GM12873 (cell line): ENCODE data around the gene VWA5B1.

Source experiments
- CTCF ChIP-seq: IDR thresholded peaks from 2 replicates; pipeline ENCODE4 v1.5.1; 2012; ENCODE audit warnings: low read depth, mild to moderate bottlenecking, moderate library complexity, low read length, control low read depth; ENCODE audit not compliant: insufficient read depth; ENCODE audit errors: missing control alignments

The VWA5B1 gene

DNA sequence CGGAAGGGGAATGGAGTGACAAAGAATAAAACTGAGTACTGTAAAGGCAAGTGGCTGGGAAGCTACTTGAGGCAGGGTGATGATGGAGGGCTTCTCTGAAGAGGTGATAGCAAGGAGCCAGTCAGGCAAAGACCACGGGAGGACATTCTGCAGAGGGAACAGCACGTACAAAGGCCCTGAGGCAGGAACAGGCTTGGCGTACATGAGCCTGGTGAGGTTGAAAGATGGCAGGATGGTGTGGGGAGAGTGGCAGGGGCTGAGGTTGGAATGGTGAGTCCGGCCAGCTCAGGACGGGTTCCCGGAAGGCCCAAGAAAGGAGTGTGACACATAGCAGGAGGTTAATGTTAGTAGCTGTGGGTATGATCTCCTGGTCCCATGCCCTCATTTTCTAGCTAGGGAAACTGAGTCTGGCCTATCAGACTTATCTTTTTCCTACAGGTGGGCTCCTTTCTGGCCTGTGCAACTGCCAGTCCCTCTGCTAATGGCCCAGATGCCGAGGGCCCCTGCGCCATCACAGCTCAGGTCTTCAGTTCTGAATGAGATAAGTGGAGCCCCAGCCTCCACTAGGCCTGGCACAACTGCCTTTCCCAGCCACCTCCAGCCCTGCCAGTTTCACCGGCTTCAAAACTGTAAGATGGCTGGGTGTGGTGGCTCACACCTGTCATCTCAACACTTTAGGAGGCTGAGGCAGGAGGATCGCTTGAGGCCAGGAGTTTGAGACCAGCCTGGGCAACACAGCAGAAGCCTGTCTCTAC lies 87.0 kb downstream of the VWA5B1 start:
- no peak for TF ChIP-seq CTCF

GRCh38 chr1:20379075-20379474 lies 88.4 kb downstream of the VWA5B1 start:
- TF ChIP-seq CTCF: no peak

DNA sequence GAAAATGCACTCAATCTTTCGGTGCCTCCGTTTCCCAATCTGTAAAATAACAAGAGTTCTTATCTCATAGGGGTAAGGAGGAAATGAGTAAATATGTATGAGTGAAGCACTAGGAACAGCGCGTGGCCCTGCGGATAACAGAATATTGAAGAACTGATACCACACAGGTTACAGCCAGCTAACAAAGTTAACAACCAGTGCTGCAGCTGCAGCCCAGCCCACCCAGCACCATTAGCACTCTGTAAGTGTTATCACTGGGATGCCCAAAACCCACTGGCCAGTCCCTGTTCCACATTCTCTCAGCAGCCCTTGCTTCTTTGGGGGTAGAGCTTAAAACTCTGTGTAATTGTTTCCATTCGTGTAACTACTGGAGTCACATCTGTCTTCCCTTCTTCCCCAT lies 89.5 kb downstream of the VWA5B1 start:
- no peak for TF ChIP-seq CTCF

DNA sequence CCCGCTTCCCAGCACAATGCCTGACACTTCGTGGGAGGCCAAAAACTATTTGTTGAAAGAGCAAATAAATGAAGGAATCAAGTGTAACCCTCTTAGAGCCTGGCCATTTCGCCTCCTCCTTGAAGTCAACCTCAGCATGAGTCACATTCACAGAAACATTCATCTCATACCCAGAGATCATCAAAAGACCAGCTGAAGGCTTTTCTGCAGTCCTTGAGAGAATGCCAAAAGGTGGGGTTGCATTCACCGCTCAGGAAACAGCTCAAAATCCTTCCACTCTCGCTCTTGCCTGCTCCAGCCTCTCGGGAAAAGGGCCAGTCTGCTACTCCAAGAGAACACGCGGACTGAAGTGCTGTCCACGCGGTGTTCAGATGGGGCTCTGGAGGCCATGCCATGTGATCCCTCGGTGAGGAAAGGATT lies 90.0 kb downstream of the VWA5B1 start:
- TF ChIP-seq CTCF: no peak

- TF ChIP-seq CTCF: no peak
Observed at GRCh38 chr1:20381045-20381641, 90.5 kb downstream of the VWA5B1 start.

DNA sequence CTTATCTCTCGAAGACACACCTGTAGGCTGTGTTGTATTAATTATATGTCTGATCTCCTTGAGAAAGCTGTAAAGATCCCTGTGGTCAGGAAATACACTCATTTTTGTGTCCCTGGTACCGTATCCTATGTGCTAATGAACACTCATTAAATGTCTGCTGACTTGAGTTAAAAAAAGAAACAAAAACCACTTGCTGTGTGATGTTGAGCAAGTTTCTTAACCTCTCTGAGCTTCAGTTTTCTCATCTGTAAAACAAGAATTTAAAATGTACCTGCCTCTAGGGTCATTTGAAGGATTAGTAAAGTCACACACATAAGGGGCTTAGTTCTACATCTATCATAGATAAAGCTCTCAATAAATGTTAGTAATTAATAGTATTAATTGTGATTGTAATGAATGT lies 91.3 kb downstream of the VWA5B1 start:
- TF ChIP-seq CTCF: no peak

DNA sequence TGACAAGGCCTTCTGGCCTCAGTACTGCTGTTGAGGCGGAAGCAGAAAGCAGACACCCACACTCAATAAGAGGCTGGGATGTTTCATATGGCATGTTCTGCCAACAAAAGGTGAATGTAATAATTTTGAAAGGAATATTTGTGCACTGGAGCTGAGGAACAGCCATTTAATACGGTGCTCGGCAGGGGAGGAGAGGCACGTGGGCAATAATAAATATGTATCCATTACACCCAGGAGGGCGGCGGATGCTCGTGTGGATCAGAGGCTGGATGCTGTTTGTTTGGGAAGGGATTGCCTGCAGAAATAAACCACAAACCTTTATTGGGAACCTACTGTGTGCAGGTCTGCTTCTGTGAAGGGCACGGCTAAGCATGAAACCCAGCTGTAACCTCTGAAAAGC lies 92.0 kb downstream of the VWA5B1 start:
- no peak for TF ChIP-seq CTCF
